Mucosa of stomach (tissue), 1 donor: Measurements from ENCODE around the gene MUL1.

Source experiments
- H3K27me3 ChIP-seq: one replicate; pipeline ENCODE4 v1.7.0; 2013; ENCODE audit warnings: mild to moderate bottlenecking, low read length; ENCODE audit not compliant: control insufficient read depth, insufficient read depth
- H3K36me3 ChIP-seq: one replicate; pipeline ENCODE4 v1.7.0; 2013; ENCODE audit warnings: low read length; ENCODE audit not compliant: control insufficient read depth, insufficient read depth
- H3K4me1 ChIP-seq: one replicate; pipeline ENCODE4 v1.7.0; 2013; ENCODE audit warnings: mild to moderate bottlenecking, low read length; ENCODE audit not compliant: control insufficient read depth, insufficient read depth
- H3K4me3 ChIP-seq: one replicate; pipeline ENCODE4 v1.7.0; 2013; ENCODE audit warnings: low read length
- H3K9ac ChIP-seq: one replicate; pipeline ENCODE4 v1.7.0; 2013; ENCODE audit warnings: mild to moderate bottlenecking, low read length, moderate library complexity
- H3K9me3 ChIP-seq: one replicate; pipeline ENCODE4 v1.7.0; 2013; ENCODE audit warnings: mild to moderate bottlenecking, low read length, moderate library complexity; ENCODE audit not compliant: control insufficient read depth
- donor health status: Pancreatic carcinoma.

MUL1 gene

GRCh38 chr1:20492751-20493150, 15.2 kb downstream of the MUL1 start:
- Histone ChIP-seq H3K9me3 (no peaks in the 10 kb centered on the region), H3K4me1 (peaks cover 21% of the 10 kb centered on the region), H3K4me3 (no peak overlapping the region), H3K36me3 (no peaks in the 10 kb centered on the region), H3K27me3 (peaks cover 11% of the 10 kb centered on the region), H3K9ac (no peak overlapping the region)

- no peak overlapping the region for H3K4me3 ChIP-seq
- H3K36me3 ChIP-seq, result no peaks in the 10 kb centered on the region
- peaks cover 18% of the 10 kb centered on the region for H3K27me3 ChIP-seq
- peaks cover 25% of the 10 kb centered on the region for H3K4me1 ChIP-seq
- H3K9ac ChIP-seq, result no peak overlapping the region
- no peaks in the 10 kb centered on the region for H3K9me3 ChIP-seq
Measured at GRCh38 chr1:20491866-20492265, 16.1 kb downstream of the MUL1 start.

GRCh38 chr1:20491178-20491577, 16.8 kb downstream of the MUL1 start:
- H3K27me3 ChIP-seq, result peaks cover 25% of the 10 kb centered on the region
- H3K36me3 ChIP-seq, result no peaks in the 10 kb centered on the region

DNA sequence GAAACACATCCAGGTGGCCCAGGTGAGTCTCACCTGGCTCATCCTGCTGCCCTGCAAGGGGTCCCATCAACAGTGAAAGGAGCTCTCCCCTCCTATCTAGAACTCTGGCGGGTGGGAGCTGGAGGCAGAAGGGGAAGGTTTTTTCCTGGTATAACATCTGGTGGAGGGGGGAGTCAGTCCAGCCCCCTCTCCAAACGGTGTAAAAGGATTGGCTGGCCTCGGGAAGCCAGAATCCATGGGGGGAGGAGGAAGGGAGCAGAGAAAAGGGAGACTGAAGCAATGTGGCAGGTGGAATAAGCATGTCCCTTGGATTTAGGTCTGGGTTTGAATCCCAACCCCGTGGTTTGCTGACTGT, 20.7 kb downstream of the MUL1 start:
- H3K4me1 ChIP-seq, result peaks cover 24% of the 10 kb centered on the region
- H3K27me3 ChIP-seq, result peaks cover 47% of the 10 kb centered on the region
- no peak overlapping the region for H3K9ac ChIP-seq
- H3K36me3 ChIP-seq, result no peaks in the 10 kb centered on the region
- no peaks in the 10 kb centered on the region for H3K9me3 ChIP-seq
- no peak overlapping the region for H3K4me3 ChIP-seq

More at GRCh38 chr1:20491178-20491577, 16.8 kb downstream of the MUL1 start:
- H3K9ac ChIP-seq, result no peak overlapping the region
- no peak overlapping the region for H3K4me3 ChIP-seq
- no peaks in the 10 kb centered on the region for H3K9me3 ChIP-seq
- H3K4me1 ChIP-seq, result peaks cover 30% of the 10 kb centered on the region

GRCh38 chr1:20486457-20487235, 21.3 kb downstream of the MUL1 start:
- Histone ChIP-seq H3K4me3 (no peak overlapping the region), H3K4me1 (peaks cover 27% of the 10 kb centered on the region), H3K27me3 (peaks cover 47% of the 10 kb centered on the region), H3K9ac (peak overlapping the region; percentile 80), H3K36me3 (no peaks in the 10 kb centered on the region), H3K9me3 (no peaks in the 10 kb centered on the region)

- peaks cover 47% of the 10 kb centered on the region for H3K27me3 ChIP-seq
- H3K4me3 ChIP-seq, result peak within 1 kb of the TSS; percentile 41
- H3K9me3 ChIP-seq, result no peaks in the 10 kb centered on the region
- peaks cover 36% of the 10 kb centered on the region for H3K4me1 ChIP-seq
- H3K9ac ChIP-seq, result peak within 1 kb of the TSS; percentile 80
- H3K36me3 ChIP-seq, result no peaks in the 10 kb centered on the region
Measured at GRCh38 chr1:20485527-20486456, 22.2 kb downstream of the MUL1 start, which contains the start of gene CAMK2N1. TSS of gene CAMK2N1 (minus strand) at chr1:20486210. CDS start at chr1:20485379, 831 bp downstream.

DNA sequence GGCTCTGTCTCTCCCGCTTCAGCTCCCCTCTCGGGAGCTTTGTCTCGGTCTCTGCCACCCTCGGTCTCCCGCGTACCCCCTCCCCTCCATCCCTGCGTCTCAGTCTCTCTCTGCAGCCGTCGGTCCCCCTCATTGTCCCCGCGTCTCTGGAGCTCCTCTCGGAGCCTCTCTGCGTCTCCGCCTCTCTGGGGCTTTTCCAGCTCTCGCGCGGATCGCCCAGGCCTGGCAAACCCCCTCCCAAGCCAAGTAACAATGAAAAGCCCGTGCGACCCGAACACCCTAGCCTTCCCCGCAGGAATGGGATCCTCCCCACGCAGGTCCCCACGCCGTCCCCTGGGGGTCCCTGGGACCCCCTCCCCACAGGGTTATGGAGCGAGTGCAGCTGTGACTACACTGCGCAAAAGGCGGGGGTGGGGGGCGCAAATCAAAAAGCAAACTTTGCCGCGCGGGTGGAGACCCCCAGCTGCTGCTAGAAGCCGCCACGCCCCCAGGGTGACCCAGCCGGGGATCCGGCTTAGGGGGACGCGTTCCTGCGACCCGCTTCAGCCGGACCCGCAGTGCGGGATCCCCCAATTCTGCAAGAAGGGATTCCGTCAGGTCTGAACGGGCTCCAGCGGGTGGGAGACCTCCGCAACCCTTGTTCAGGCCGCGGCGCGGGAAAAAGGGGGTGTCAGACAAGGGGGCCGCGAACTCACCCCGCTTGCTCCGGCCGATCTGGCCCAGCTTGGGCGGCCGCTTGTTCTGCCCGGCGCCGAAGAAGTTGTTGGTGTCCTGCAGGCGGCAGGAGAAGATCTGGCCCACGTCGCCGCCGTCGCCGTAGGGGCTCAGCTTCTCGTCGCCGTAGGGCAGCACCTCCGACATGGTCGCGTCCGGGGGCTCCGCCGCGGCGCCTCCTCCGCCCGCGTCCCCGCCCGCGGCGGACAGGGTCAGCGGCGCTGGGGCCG, 23.2 kb downstream of the MUL1 start:
- Histone ChIP-seq H3K4me1 (peaks cover 44% of the 10 kb centered on the region), H3K9ac (peak overlapping the region; percentile 67), H3K27me3 (peaks cover 47% of the 10 kb centered on the region), H3K4me3 (peak overlapping the region; percentile 41), H3K36me3 (no peaks in the 10 kb centered on the region), H3K9me3 (no peaks in the 10 kb centered on the region)

- no peaks in the 10 kb centered on the region for H3K36me3 ChIP-seq
- H3K9ac ChIP-seq, result peak overlapping the region; percentile 67
- peaks cover 46% of the 10 kb centered on the region for H3K27me3 ChIP-seq
- H3K4me1 ChIP-seq, result peaks cover 46% of the 10 kb centered on the region
- H3K9me3 ChIP-seq, result no peaks in the 10 kb centered on the region
- H3K4me3 ChIP-seq, result peak overlapping the region; percentile 41
Measured at GRCh38 chr1:20483833-20484518, 24.0 kb downstream of the MUL1 start.

- no peak overlapping the region for H3K4me3 ChIP-seq
- H3K27me3 ChIP-seq, result peaks cover 41% of the 10 kb centered on the region
- H3K36me3 ChIP-seq, result no peaks in the 10 kb centered on the region
- H3K4me1 ChIP-seq, result peaks cover 49% of the 10 kb centered on the region
- H3K9me3 ChIP-seq, result no peaks in the 10 kb centered on the region
- H3K9ac ChIP-seq, result no peak overlapping the region
Measured at GRCh38 chr1:20483098-20483832, 24.7 kb downstream of the MUL1 start.

DNA sequence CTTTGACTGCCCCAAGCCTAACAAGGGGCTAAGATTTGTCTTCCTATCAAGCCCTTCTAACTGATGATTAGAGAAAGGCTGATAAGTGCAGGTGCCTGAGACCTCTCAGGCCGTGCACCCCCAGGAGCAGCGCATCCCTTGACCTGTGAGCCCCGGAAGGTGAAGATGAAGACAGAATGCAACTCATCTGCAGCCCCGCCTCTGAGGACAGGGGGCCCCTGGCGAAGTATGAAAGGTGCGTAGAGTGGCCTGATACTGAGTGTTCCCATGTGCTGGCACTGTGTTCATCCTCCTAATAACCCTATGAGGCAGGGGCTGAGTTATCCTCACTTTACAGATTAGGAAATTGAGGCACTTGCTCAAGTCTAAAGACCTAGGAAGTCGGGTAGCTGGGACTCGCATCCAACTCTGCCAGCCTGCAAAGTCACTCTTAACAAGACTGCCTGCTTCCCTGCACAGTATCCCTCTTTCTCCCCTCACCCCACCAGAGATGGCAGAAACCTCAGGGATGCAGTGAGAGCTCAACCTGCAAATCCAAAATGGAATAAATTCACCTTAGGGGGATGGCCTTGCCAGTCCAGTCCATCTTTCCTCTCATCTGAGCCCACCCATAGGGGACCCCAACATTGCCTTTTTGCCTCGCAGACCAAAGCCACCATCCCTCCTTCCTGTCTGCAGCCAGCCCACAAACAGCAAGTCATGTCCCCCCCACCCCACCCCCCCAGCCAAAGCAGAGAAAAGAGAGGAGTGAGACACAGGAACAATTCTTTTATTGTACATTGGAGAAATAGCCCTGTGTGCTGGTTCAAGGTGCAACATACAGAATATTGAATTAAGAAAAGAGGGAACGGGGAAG, 26.1 kb downstream of the MUL1 start:
- Histone ChIP-seq H3K4me3 (no peak overlapping the region), H3K9ac (no peak overlapping the region), H3K4me1 (peaks cover 59% of the 10 kb centered on the region), H3K36me3 (no peaks in the 10 kb centered on the region), H3K27me3 (peaks cover 29% of the 10 kb centered on the region), H3K9me3 (no peaks in the 10 kb centered on the region)
